Endothelial cell of umbilical vein (primary cell): ENCODE results near the gene GATM. TPM values are rescaled to one million over a fixed set of nuclear protein-coding genes. Genes with fewer than 3 reads are reported as not detected.
"Not testable (repeated sequence)": the region's sequence is repeated elsewhere in the genome, so short reads cannot be mapped to it uniquely, and the experiment has no call there.

ENCODE experiments used
- BruUV-seq: library from RNA; stranded (reverse); fragments of 400-500 nt; replicated peaks from 2 replicates; lab custom pipeline; 2021; lab: Mats Ljungman, UMichigan
- CTCF ChIA-PET: fragments of 300-600, 350-600 bp; sonication (Branson Sonifier 250); formaldehyde crosslinking; loops from one replicate; lab custom pipeline; 2021; ENCODE audit warnings: antibody characterized with exemption, inconsistent platforms; lab: Charles Lee
- POLR2A ChIA-PET: fragments of 300-600, 350-600 bp; sonication (Branson Sonifier 250); formaldehyde crosslinking; loops from one replicate; lab custom pipeline; 2021; ENCODE audit warnings: antibody characterized with exemption, inconsistent platforms; lab: Charles Lee
- DNase-seq: peaks from one replicate; pipeline ENCODE4 v3.0.0-alpha.2; 2011; ENCODE audit warnings: low read depth, low spot score
- FAIRE-seq: peaks from 2 replicates; lab custom pipeline; 2011; peaks lifted over from hg19 to GRCh38; lab: Jason Lieb, UNC
- H2AFZ ChIP-seq: 2 replicates; pipeline ENCODE4 v1.6.0; 2012; ENCODE audit warnings: low read depth, low read length, control low read depth, inconsistent platforms
- H3K27ac ChIP-seq: 2 replicates; pipeline ENCODE4 v1.5.1; 2011; ENCODE audit warnings: low read depth, mild to moderate bottlenecking, control low read depth, low read length, moderate library complexity; ENCODE audit not compliant: insufficient read depth
- H3K27me3 ChIP-seq, 2 experiments: 2 replicates each; pipeline versions ENCODE4 v1.6.0 to v1.6.1; 2011; ENCODE audit warnings: low read length in 2 of 2, mixed read lengths in 1 of 2; ENCODE audit not compliant: control insufficient read depth in 2 of 2, insufficient read depth in 2 of 2
- H3K36me3 ChIP-seq, 2 experiments: 2 replicates in 1 of 2; 3 replicates in 1 of 2; pipeline ENCODE4 v1.5.1; 2011; ENCODE audit warnings: low read length in 2 of 2, mild to moderate bottlenecking in 1 of 2, moderate library complexity in 1 of 2; ENCODE audit not compliant: control insufficient read depth in 2 of 2, insufficient read depth in 2 of 2; ENCODE audit errors: extremely low read depth in 1 of 2
- H3K4me1 ChIP-seq: 3 replicates; pipeline ENCODE4 v1.5.1; 2011; ENCODE audit warnings: mild to moderate bottlenecking, low read length; ENCODE audit not compliant: control insufficient read depth, insufficient read depth; ENCODE audit errors: extremely low read depth
- H3K4me2 ChIP-seq: 2 replicates; pipeline ENCODE4 v1.6.1; 2011; ENCODE audit warnings: low read length, control low read depth, mixed read lengths; ENCODE audit not compliant: insufficient read depth
- H3K4me3 ChIP-seq, 3 experiments: fragments of 200-600 bp in 1 of 3; sonication (generic), shearing (Covaris generic) in 1 of 3; replicated peaks in 1 of 3; 2 replicates each; pipeline ENCODE4 v1.5.1; 2011 to 2016; ENCODE audit warnings: control low read depth in 3 of 3, low read length in 3 of 3, mild to moderate bottlenecking in 2 of 3, inconsistent platforms in 1 of 3, low read depth in 1 of 3, moderate library complexity in 1 of 3; ENCODE audit not compliant: insufficient read depth in 1 of 3
- H3K79me2 ChIP-seq: 2 replicates; pipeline ENCODE4 v1.6.0; 2012; ENCODE audit warnings: low read length, inconsistent platforms; ENCODE audit not compliant: control insufficient read depth, insufficient read depth
- H3K9ac ChIP-seq: replicated peaks from 2 replicates; pipeline ENCODE3; 2011; ENCODE audit warnings: low read length, control low read depth; ENCODE audit not compliant: insufficient read depth; ENCODE audit errors: extremely low read depth
- H3K9me1 ChIP-seq: replicated peaks from 3 replicates; pipeline ENCODE4 v1.6.0; 2011; ENCODE audit warnings: mild to moderate bottlenecking, low read length; ENCODE audit not compliant: control insufficient read depth, insufficient read depth; ENCODE audit errors: extremely low read depth
- H3K9me3 ChIP-seq: replicated peaks from 2 replicates; pipeline ENCODE4 v1.5.1; 2012; ENCODE audit warnings: low read length, inconsistent platforms; ENCODE audit not compliant: control insufficient read depth, insufficient read depth
- H4K20me1 ChIP-seq: replicated peaks from 2 replicates; pipeline ENCODE3; 2011; ENCODE audit warnings: mild to moderate bottlenecking, low read length; ENCODE audit not compliant: control insufficient read depth, insufficient read depth; ENCODE audit errors: extremely low read depth
- EZH2 ChIP-seq: IDR thresholded peaks from 2 replicates; pipeline ENCODE4 v1.6.1; 2012; ENCODE audit warnings: borderline replicate concordance, low read depth, mild to moderate bottlenecking, moderate library complexity, low read length, inconsistent platforms; ENCODE audit not compliant: severe bottlenecking
- dilution Hi-C: fragments of 300-500 bp; cut with MboI; formaldehyde crosslinking; loops from one replicate; pipeline ENCODE4 v1.15.0; 2019; ENCODE audit warnings: low sequenced_read_pairs; ENCODE audit not compliant: extremely low pct_ligation_motif_present
- intact Hi-C: fragments of 100-400 bp; cut with micrococcal nuclease; formaldehyde crosslinking; loops from one replicate; pipeline ENCODE4 v1.10.0; 2022
- polyA plus RNA-seq, 4 experiments: library from polyadenylated mRNA; depleted of rRNA in 3 of 4; stranded (reverse) in 3 of 4; unstranded in 1 of 4; fragments of >200 nt; gene quantifications; 2 replicates each; pipeline versions ENCODE4 v1.2.1 to v1.2.3, GENCODE V29; 2011 to 2012; ENCODE audit warnings: missing spikeins in 1 of 4
- small RNA-seq: library from RNA; depleted of rRNA; stranded (forward); fragments of <200 nt; gene quantifications from one replicate; pipeline ENCODE3, GENCODE V24; 2012; ENCODE audit warnings: low replicate concordance, low read depth; ENCODE audit not compliant: insufficient read depth, insufficient read length
- total RNA-seq: library from RNA; stranded (reverse); gene quantifications from 2 replicates; pipeline ENCODE4 v1.2.3, GENCODE V29; 2021
- TF ChIP-seq, protein P1 (sequence below), 2 donors: IDR thresholded peaks; 1 replicate in 1 of 2; 2 replicates in 1 of 2; pipeline ENCODE4 v1.5.1; 2011; ENCODE audit warnings: low read length in 2 of 2, mild to moderate bottlenecking in 2 of 2, moderate library complexity in 2 of 2, control low read depth in 1 of 2, inconsistent platforms in 1 of 2, low read depth in 1 of 2; ENCODE audit not compliant: insufficient read depth in 1 of 2; ENCODE audit errors: extremely low read depth in 1 of 2
- TF ChIP-seq, protein P2 (sequence below): IDR thresholded peaks from 2 replicates; pipeline ENCODE4 v1.6.1; 2011; ENCODE audit not compliant: insufficient read depth, insufficient read length

GATM gene
- total and polyA plus RNA-seq, 2 donors (not counting 3 experiments of a cell fraction or from before 2014, with no cell fraction given): 0.21 to 0.60 TPM

DNA sequence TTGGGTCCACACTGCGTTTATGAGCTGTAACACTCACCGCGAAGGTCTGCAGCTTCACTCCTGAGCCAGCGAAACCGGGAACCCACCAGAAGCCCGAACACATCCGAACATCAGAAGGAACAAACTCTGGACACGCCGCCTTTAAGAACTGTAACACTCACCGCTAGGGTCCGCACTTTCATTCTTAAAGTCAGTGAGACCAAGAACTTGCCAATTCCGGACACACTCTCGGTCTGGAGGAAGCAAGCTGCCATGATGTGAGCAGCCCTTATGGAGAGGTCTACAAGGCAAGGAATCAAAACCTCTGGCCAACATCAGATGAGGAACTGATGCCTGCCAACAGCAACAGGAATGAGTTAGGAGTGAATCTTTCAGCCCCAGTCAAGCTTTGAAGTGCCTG lies 63.4 kb downstream of the GATM start:
- Histone ChIP-seq H2AFZ (no peak overlapping the region), H3K79me2 (no peaks in the 10 kb centered on the region), H3K4me3 (no peak overlapping the region), H3K9me1 (no peaks in the 10 kb centered on the region), H3K9ac (no peak overlapping the region), H3K36me3 (no peaks in the 10 kb centered on the region), H3K9me3 (no peaks in the 10 kb centered on the region), H4K20me1 (no peaks in the 10 kb centered on the region), H3K27me3 (no peaks in the 10 kb centered on the region), H3K27ac (no peak overlapping the region), H3K4me1 (no peaks in the 10 kb centered on the region), H3K4me2 (no peak overlapping the region)
- intact Hi-C loops (no loop called here), dilution Hi-C loops (no loop called here)
- CTCF ChIA-PET: interaction anchor here (0.8 to 1.5 kb wide), 2 partner anchors 9 to 12 kb away, joined by 3 read pairs; no protein-coding TSS in a partner anchor
- POLR2A ChIA-PET: no interaction called here
- no peak for DNase-seq
- no TSS peak for BruUV-seq
- TF ChIP-seq EZH2: no peak
- TF ChIP-seq, protein P1, sequence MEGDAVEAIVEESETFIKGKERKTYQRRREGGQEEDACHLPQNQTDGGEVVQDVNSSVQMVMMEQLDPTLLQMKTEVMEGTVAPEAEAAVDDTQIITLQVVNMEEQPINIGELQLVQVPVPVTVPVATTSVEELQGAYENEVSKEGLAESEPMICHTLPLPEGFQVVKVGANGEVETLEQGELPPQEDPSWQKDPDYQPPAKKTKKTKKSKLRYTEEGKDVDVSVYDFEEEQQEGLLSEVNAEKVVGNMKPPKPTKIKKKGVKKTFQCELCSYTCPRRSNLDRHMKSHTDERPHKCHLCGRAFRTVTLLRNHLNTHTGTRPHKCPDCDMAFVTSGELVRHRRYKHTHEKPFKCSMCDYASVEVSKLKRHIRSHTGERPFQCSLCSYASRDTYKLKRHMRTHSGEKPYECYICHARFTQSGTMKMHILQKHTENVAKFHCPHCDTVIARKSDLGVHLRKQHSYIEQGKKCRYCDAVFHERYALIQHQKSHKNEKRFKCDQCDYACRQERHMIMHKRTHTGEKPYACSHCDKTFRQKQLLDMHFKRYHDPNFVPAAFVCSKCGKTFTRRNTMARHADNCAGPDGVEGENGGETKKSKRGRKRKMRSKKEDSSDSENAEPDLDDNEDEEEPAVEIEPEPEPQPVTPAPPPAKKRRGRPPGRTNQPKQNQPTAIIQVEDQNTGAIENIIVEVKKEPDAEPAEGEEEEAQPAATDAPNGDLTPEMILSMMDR (IDR thresholded peaks at IDR 0.05; ENCODE audit: extremely low read depth in 1 of 2, insufficient read depth in 1 of 2, low read depth in 1 of 2, low read length in 2 of 2): no peak
- TF ChIP-seq, protein P2, sequence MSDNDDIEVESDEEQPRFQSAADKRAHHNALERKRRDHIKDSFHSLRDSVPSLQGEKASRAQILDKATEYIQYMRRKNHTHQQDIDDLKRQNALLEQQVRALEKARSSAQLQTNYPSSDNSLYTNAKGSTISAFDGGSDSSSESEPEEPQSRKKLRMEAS: no peak
- no peak for FAIRE-seq

GRCh38 chr15:45314117-45314516 lies 64.2 kb downstream of the GATM start:
- H3K9me1 ChIP-seq, H3K36me3 ChIP-seq, H3K79me2 ChIP-seq, dilution Hi-C loops, H3K4me1 ChIP-seq, H3K9me3 ChIP-seq, BruUV-seq, intact Hi-C loops, FAIRE-seq, DNase-seq, H3K4me3 ChIP-seq, H3K4me2 ChIP-seq, POLR2A ChIA-PET, H2AFZ ChIP-seq, H3K9ac ChIP-seq, H4K20me1 ChIP-seq, H3K27ac ChIP-seq, H3K27me3 ChIP-seq: not testable (repeated sequence)
- CTCF ChIA-PET: interaction anchor here (1.5 kb wide), 1 partner anchor 11 kb away, joined by 3 read pairs; no protein-coding TSS in a partner anchor

Small RNA genes within 50 kb of the gene (small RNA-seq; reads per million reads assigned to genes)
- not detected for gene RNU6-953P

Other genes starting within 250 kb of the GATM start
- gene DUOXA1, start 248.7 kb downstream of the GATM start, total RNA-seq: not detected in 2 replicates
- 0.07 TPM in 1 of 2 replicates, not detected in the other for gene DUOXA1, start 248.7 kb downstream of the GATM start, polyA plus RNA-seq
- gene DUOX1, start 248.6 kb downstream of the GATM start, total RNA-seq: not detected in 2 replicates
- not detected in 2 replicates for gene DUOX1, start 248.6 kb downstream of the GATM start, polyA plus RNA-seq
- gene SHF, start 190.6 kb downstream of the GATM start, total RNA-seq: 5.2 and 5.6 TPM in 2 replicates
- 2.8 and 3.8 TPM in 2 replicates for gene SHF, start 190.6 kb downstream of the GATM start, polyA plus RNA-seq
- not detected in 2 replicates for gene SLC28A2, start 126.3 kb downstream of the GATM start, total RNA-seq
- not detected in 2 replicates for gene SLC28A2, start 126.3 kb downstream of the GATM start, polyA plus RNA-seq
- 3.8 and 3.9 TPM in 2 replicates for gene SLC30A4, start 144.2 kb upstream of the GATM start, total RNA-seq
- gene SLC30A4, start 144.2 kb upstream of the GATM start, polyA plus RNA-seq: 2.4 and 2.7 TPM in 2 replicates
- gene BLOC1S6, start 208.8 kb upstream of the GATM start, total RNA-seq: 39.2 and 43.4 TPM in 2 replicates
- 5.5 and 8.2 TPM in 2 replicates for gene BLOC1S6, start 208.8 kb upstream of the GATM start, polyA plus RNA-seq